ENCODE measurements around the gene CYTL1. TPM values are rescaled to one million over a fixed set of nuclear protein-coding genes. Genes with fewer than 3 reads are reported as not detected.

Gene CYTL1
- total and polyA plus RNA-seq, 11 donors: 0.78 to 2.5 (median 0.93) TPM; not detected in 8

DNA sequence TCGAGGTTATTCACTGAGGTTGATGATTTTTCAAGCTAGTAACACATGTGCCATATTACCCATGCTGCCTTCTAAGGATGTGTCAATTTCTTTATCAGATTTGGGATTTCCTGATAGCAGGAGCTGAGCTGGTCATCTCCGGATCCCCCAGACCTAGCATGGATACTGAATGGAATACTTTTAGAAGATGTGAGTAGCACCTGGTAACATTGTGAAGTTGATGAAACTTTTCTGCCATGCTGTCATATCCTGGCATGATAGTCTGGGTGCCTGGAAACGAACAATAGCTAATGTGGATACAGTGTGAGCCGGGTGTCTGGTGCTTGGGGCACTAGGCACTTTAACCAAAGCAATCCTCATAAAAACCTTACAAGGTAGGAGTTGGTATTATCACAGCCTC is 11.0 kb upstream of the CYTL1 start:
- no peak for TF ChIP-seq POLR2A (IDR thresholded peaks at IDR 0.05)
- TF ChIP-seq, protein P1, sequence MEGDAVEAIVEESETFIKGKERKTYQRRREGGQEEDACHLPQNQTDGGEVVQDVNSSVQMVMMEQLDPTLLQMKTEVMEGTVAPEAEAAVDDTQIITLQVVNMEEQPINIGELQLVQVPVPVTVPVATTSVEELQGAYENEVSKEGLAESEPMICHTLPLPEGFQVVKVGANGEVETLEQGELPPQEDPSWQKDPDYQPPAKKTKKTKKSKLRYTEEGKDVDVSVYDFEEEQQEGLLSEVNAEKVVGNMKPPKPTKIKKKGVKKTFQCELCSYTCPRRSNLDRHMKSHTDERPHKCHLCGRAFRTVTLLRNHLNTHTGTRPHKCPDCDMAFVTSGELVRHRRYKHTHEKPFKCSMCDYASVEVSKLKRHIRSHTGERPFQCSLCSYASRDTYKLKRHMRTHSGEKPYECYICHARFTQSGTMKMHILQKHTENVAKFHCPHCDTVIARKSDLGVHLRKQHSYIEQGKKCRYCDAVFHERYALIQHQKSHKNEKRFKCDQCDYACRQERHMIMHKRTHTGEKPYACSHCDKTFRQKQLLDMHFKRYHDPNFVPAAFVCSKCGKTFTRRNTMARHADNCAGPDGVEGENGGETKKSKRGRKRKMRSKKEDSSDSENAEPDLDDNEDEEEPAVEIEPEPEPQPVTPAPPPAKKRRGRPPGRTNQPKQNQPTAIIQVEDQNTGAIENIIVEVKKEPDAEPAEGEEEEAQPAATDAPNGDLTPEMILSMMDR (IDR thresholded peaks at IDR 0.05): no peak
- Histone ChIP-seq H3K4me1 (peaks cover 0 to 37% (median 10%) of the 10 kb centered on the region in 12 donors), H3K36me3 (no peaks in the 10 kb centered on the region), H3K27me3 (peaks cover 0 to 7% (median 0%) of the 10 kb centered on the region in 9 donors), H3K27ac (no peak overlapping the region), H3K4me3 (no peak overlapping the region), H3K9me3 (no peaks in the 10 kb centered on the region)
- 46 to 63% (median 58%) methylated on average over 4 of the region's 4 CpGs for WGBS, 4 donors
- ATAC-seq: no peak
- intact Hi-C loops (cut with DNase I): no loop called here
- no peak for DNase-seq

DNA sequence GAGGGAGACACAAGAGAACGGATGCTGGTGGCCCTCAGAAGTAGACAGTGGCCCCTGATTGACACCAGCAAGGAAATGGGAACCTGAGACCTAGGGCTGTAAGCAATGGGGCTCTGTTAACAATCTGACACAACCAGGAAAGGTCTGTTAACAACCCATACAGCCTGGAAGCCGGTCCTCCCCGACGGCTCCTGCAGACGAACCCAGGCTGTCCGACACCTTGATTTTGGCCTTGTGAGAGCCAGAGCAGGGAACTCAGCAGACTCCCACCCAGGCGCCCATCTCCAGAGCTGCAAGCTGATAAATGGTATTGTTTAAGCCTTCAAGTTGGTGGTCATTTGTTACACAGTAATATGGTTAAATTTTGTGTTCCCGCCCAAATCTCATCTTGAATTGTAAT is 10.2 kb upstream of the CYTL1 start:
- ATAC-seq: no peak
- no peak for DNase-seq
- TF ChIP-seq POLR2A (IDR thresholded peaks at IDR 0.05): no peak
- TF ChIP-seq, protein P1 (IDR thresholded peaks at IDR 0.05): no peak
- H3K36me3 ChIP-seq: no peaks in the 10 kb centered on the region
- no peaks in the 10 kb centered on the region for H3K9me3 ChIP-seq
- peaks cover 0 to 7% (median 0%) of the 10 kb centered on the region in 9 donors for H3K27me3 ChIP-seq
- H3K27ac ChIP-seq: no peak overlapping the region
- intact Hi-C loops (cut with DNase I): no loop called here
- 80 to 88% (median 82%) methylated on average over 8 of the region's 8 CpGs for WGBS, 4 donors
- H3K4me1 ChIP-seq: peaks cover 0 to 30% (median 10%) of the 10 kb centered on the region in 12 donors
- H3K4me3 ChIP-seq: no peak overlapping the region

DNA sequence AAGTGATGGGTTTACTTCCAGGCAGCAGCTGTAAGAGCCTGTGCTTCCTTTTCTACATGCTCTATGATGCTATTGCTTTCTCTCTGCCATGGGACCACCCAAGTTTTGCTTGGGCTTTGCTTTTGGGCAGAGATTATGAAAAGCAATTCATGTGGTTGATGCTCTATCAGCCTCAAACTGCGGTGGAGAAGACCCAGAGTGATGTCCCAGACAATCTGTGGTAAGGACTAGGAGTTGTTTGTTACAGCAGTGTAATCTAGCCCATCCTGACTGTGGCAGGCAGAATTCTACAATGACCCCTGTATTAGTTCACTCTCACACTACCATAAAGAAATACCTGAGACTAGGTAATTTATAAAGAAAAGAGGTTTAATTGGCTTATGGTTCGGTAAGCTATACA is 9.2 kb upstream of the CYTL1 start:
- Histone ChIP-seq H3K4me3 (no peak overlapping the region), H3K27ac (no peak overlapping the region), H3K9me3 (peaks cover 0 to 6% (median 0%) of the 10 kb centered on the region in 12 donors), H3K27me3 (peaks cover 0 to 7% (median 0%) of the 10 kb centered on the region in 9 donors), H3K4me1 (peaks cover 0 to 21% (median 6%) of the 10 kb centered on the region in 12 donors), H3K36me3 (no peaks in the 10 kb centered on the region)
- ATAC-seq: no peak
- WGBS, 4 donors: 78 to 91% (median 90%) methylated on average over 2 of the region's 2 CpGs
- intact Hi-C loops (cut with DNase I): no loop called here
- DNase-seq: no peak
- TF ChIP-seq POLR2A (IDR thresholded peaks at IDR 0.05): no peak

DNA sequence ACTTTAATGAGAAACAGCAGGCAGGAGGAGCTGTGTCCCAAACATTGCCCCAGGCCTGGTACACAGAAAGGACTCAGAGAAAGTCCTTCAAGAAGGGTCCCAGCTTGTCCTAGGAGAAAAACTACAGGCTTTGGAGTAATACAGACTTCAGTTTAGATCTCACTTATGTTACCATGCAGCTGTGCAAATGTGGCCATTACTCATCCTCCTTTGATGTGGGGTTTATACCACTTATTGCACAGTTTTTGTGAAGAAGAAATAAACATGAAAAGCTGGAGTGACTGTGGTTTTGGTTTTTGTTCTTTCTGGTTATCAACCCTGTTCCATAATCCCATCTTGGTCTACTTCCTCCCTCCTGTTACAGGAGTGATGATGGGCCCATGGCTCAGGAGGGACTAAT is 8.1 kb upstream of the CYTL1 start:
- H3K27ac ChIP-seq: no peak overlapping the region
- ATAC-seq: no peak
- peaks cover 0 to 7% (median 0%) of the 10 kb centered on the region in 9 donors for H3K27me3 ChIP-seq
- H3K36me3 ChIP-seq: no peaks in the 10 kb centered on the region
- no peak for DNase-seq
- intact Hi-C loops (cut with DNase I): no loop called here
- no peak overlapping the region for H3K4me3 ChIP-seq
- H3K4me1 ChIP-seq: peaks cover 0 to 10% (median 0%) of the 10 kb centered on the region in 12 donors
- TF ChIP-seq POLR2A (IDR thresholded peaks at IDR 0.05): no peak
- TF ChIP-seq, protein P1 (IDR thresholded peaks at IDR 0.05): no peak
- H3K9me3 ChIP-seq: peaks cover 0 to 11% (median 0%) of the 10 kb centered on the region in 12 donors

DNA sequence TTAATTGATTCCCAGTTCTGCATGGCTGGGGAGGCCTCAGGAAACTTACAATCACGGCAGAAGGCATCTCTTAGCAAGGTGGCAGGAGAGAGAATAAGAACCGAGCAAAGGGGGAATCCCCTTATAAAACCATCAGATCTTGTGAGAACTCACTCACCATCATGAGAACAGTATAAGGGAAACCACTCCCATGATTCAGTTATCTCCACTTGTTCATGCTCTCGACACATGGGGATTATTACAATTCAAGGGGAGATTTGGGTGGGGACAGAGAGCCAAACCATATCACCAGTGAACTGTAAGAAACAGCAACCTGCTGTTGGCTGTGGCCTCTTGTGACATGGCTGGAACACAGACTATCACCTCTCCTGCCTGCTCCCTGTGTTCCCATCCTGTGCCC is 7.1 kb upstream of the CYTL1 start:
- Histone ChIP-seq H3K27ac (no peak overlapping the region), H3K27me3 (peaks cover 0 to 7% (median 0%) of the 10 kb centered on the region in 9 donors), H3K9me3 (peaks cover 0 to 11% (median 0%) of the 10 kb centered on the region in 12 donors), H3K4me1 (peaks cover 0 to 10% (median 0%) of the 10 kb centered on the region in 12 donors), H3K4me3 (no peak overlapping the region), H3K36me3 (no peaks in the 10 kb centered on the region)
- no peak for TF ChIP-seq POLR2A (IDR thresholded peaks at IDR 0.05)
- TF ChIP-seq, protein P1 (IDR thresholded peaks at IDR 0.05): no peak
- DNase-seq (no peak), ATAC-seq (no peak)
- 74 to 80% (median 78%) methylated on average over 3 of the region's 3 CpGs for WGBS, 4 donors
- intact Hi-C loops (cut with DNase I): no loop called here

Data from heart left ventricle (tissue), 16 donors.